Measurements from ENCODE around the gene SLC38A3. TPM values are rescaled to one million over a fixed set of nuclear protein-coding genes. Genes with fewer than 3 reads are reported as not detected.

SLC38A3 gene
- total RNA-seq, 1 donor from 2014 or later = 1.2 TPM

GRCh38 chr3:50238549-50239026 lies 33.5 kb downstream of the SLC38A3 start:
- peak overlapping the region; percentile 98 for H3K4me3 Mint-ChIP-seq (ENCODE audit: unreplicated experiment)
- no peaks in the 10 kb centered on the region for H3K27me3 Mint-ChIP-seq (ENCODE audit: low read depth)
- peaks cover 4% of the 10 kb centered on the region for H3K36me3 Mint-ChIP-seq (ENCODE audit: low read depth)
- H3K27ac Mint-ChIP-seq (ENCODE audit: unreplicated experiment) = peak overlapping the region; percentile 95
- H3K4me1 Mint-ChIP-seq (ENCODE audit: low read depth) = peaks cover 47% of the 10 kb centered on the region
- H3K9me3 Mint-ChIP-seq (ENCODE audit: low read depth) = no peaks in the 10 kb centered on the region
- TF ChIP-seq CTCF (IDR thresholded peaks at IDR 0.05) = peak; percentile 28
- no peak for DNase-seq (ENCODE audit: low spot score)

- Mint-ChIP-seq H3K9me3 (ENCODE audit: low read depth) (no peaks in the 10 kb centered on the region), H3K36me3 (ENCODE audit: low read depth) (peaks cover 5% of the 10 kb centered on the region), H3K4me1 (ENCODE audit: low read depth) (peaks cover 55% of the 10 kb centered on the region), H3K27ac (ENCODE audit: unreplicated experiment) (peak overlapping the region; percentile 75), H3K4me3 (ENCODE audit: unreplicated experiment) (peak overlapping the region; percentile 98), H3K27me3 (ENCODE audit: low read depth) (no peaks in the 10 kb centered on the region)
- no peak for DNase-seq (ENCODE audit: low spot score)
- no peak for TF ChIP-seq CTCF (IDR thresholded peaks at IDR 0.05)
These were observed 34.6 kb downstream of the SLC38A3 start for GRCh38 chr3:50239649-50240048.

GRCh38 chr3:50241163-50241562 lies 36.1 kb downstream of the SLC38A3 start:
- Mint-ChIP-seq H3K4me3 (ENCODE audit: unreplicated experiment) (no peak overlapping the region), H3K27ac (ENCODE audit: unreplicated experiment) (peak overlapping the region; percentile 84)

GRCh38 chr3:50241713-50242380 lies 36.8 kb downstream of the SLC38A3 start:
- Mint-ChIP-seq H3K4me3 (ENCODE audit: unreplicated experiment) (no peak overlapping the region), H3K36me3 (ENCODE audit: low read depth) (peaks cover 3% of the 10 kb centered on the region), H3K4me1 (ENCODE audit: low read depth) (peaks cover 72% of the 10 kb centered on the region), H3K27me3 (ENCODE audit: low read depth) (no peaks in the 10 kb centered on the region), H3K9me3 (ENCODE audit: low read depth) (no peaks in the 10 kb centered on the region), H3K27ac (ENCODE audit: unreplicated experiment) (peak overlapping the region; percentile 60)
- no peak for TF ChIP-seq CTCF (IDR thresholded peaks at IDR 0.05)
- DNase-seq (ENCODE audit: low spot score) = no peak

More at GRCh38 chr3:50241163-50241562, 36.1 kb downstream of the SLC38A3 start:
- Mint-ChIP-seq H3K9me3 (ENCODE audit: low read depth) (no peaks in the 10 kb centered on the region), H3K36me3 (ENCODE audit: low read depth) (peaks cover 5% of the 10 kb centered on the region), H3K27me3 (ENCODE audit: low read depth) (no peaks in the 10 kb centered on the region), H3K4me1 (ENCODE audit: low read depth) (peaks cover 65% of the 10 kb centered on the region)
- DNase-seq (ENCODE audit: low spot score) = no peak
- no peak for TF ChIP-seq CTCF (IDR thresholded peaks at IDR 0.05)

- Mint-ChIP-seq H3K36me3 (ENCODE audit: low read depth) (peaks cover 3% of the 10 kb centered on the region), H3K9me3 (ENCODE audit: low read depth) (no peaks in the 10 kb centered on the region), H3K27ac (ENCODE audit: unreplicated experiment) (peak overlapping the region; percentile 84), H3K4me1 (ENCODE audit: low read depth) (peaks cover 77% of the 10 kb centered on the region), H3K4me3 (ENCODE audit: unreplicated experiment) (no peak overlapping the region), H3K27me3 (ENCODE audit: low read depth) (no peaks in the 10 kb centered on the region)
- TF ChIP-seq CTCF (IDR thresholded peaks at IDR 0.05) = no peak
- DNase-seq (ENCODE audit: low spot score) = no peak
These were observed 37.3 kb downstream of the SLC38A3 start for GRCh38 chr3:50242381-50242770.
